GM12891 (cell line): ENCODE data around the gene PPFIBP1.

ENCODE experiments used
- POLR2A ChIP-seq: IDR thresholded peaks from 2 replicates; pipeline ENCODE4 v1.6.1; 2011; ENCODE audit warnings: low read depth, low read length, control low read depth
- POLR2AphosphoS5 ChIP-seq: IDR thresholded peaks from 2 replicates; pipeline ENCODE4 v1.6.1; 2011; ENCODE audit warnings: low read depth, low read length, control low read depth
- TAF1 ChIP-seq: IDR thresholded peaks from 2 replicates; pipeline ENCODE4 v1.6.1; 2011; ENCODE audit warnings: low read depth, low read length, control low read depth

GRCh38 chr12:27645671-27646070, 121.7 kb downstream of the PPFIBP1 start:
- TF ChIP-seq POLR2AphosphoS5: no peak
- no peak for TF ChIP-seq POLR2A
- TF ChIP-seq TAF1: no peak
